CD4-positive, alpha-beta T cell treated with Interleukin-17A for 1 hour (primary cell): ENCODE data around the gene TXN2.
A peak's percentile ranks its signal among the peaks of the same experiment; 100 is the strongest.
"Not testable (repeated sequence)": the region's sequence is repeated elsewhere in the genome, so short reads cannot be mapped to it uniquely, and the experiment has no call there.

Experiments
- DNase-seq: peaks from one replicate; pipeline ENCODE4 v3.0.0-alpha.2; 2020

Gene TXN2

DNA sequence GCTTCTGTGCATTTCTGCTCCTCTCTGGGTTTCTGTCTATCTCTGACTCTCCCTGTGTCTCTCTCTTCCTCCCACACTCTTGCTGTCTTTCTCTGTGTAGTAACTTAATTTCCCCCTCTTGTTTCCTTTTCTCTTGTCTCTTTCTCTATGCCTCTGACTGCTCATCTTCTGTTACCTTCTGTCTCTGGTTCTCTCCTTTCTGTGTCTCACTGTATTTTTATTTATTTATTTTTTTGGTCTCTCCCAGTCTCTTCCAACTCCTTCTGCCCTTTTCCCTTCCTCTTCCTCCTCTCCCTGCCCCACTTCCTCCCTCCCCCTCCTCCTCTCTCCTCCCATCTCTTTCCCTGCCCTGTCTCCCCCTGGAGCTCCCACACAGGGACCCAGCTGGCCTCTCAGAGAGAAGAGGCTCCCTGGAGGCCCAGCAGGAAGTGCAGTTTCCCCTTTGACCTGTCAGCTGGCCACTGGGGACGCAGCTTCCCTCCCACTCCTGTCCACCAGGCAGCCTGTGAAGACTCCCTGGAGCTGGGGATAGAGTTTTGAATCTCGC is 55.4 kb downstream of the TXN2 start:
- DNase-seq = no peak

DNA sequence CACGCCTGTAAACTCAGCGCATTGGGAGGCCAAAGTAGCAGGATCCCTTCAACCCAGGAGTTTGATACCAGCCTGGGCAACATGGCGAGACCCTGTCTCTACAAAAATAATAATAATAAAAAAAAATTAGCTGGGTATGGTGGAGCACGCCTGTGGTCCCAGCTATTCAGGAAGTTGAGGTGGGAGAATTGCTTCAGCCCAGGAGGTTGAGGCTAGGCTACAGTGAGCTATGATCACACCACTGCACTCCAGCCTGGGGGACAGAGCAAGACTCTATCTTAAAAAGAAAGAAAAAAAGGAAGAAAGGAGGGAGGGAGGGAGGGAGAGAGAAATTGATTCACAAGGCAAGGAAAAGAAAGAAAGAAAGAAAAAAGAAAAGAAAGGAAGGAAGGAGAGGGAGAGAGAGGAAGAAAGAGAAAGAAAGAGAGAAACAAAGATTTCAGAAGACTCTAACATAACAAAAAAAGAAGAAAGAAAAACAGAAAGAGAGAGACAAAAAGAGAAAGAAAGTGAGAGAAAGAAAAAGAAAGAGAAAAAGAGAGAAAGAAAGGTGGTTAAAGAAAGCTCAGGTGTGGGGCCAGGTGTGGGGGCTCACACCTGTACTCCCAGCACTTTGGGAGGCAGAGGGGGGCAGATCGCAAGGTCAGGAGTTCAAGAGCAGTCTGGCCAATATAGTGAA is 56.4 kb downstream of the TXN2 start:
- DNase-seq = no peak

DNA sequence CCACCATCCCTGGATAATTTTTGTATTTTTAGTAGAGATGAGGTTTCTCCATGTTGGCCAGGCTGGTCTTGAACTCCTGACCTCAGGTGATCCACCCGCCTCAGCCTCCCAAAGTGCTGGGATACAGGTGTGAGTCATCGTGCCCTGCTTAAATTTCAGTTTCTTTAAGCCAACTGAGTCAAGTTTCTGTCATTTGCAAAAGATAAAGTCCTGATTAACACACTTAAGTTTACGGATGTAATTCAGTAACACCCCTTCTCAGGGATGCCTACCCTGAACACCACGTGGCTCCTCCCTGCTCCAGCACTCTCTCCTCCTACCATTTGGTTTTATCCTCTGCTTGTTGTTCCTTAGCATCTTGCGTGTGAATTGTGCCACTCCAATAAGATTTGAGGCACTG is 57.0 kb downstream of the TXN2 start:
- DNase-seq = not testable (repeated sequence)

DNA sequence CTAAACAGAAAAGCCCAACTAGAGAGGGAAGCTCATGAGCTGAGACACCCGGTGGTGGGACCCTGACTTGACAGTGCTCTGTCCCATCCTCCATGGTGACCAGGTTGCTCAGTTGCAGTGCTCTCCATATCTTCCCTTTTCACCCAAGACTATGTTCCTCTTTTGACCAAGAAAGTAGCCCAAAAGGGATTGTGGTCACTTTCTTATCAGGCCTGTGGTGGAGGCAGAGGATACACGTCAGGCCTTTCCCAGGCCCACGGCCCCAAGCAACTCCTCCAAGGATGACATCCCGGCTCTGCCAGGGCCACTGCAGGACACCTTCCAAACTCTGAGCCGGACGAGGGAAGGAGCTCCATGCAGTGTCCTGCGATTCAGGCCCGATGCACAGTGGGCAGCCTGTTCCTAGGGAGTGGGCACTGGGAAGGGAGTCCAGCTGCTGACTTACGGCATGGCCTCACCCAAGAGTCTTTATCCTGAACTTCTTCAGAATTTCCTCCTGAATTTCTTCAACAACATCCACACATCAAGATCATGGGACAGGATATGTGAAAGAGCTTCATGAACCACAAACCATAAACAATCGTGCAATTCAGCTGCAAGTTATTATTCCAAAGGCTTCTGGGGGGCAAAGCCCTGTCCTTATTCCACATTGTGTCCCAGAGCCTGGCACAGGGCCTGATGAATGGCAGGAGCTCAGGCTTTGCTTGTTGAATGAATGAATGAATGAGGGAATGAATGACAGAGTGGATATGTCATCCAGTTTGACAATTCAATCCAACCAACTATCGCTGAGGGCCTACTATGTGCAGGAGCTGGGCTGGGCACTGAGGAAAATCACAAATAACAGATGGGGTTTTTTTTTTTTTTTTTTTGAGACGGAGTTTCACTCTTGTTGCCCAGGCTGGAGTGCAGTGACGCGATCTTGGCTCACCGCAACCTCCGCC is 57.7 kb downstream of the TXN2 start:
- DNase-seq = no peak

DNA sequence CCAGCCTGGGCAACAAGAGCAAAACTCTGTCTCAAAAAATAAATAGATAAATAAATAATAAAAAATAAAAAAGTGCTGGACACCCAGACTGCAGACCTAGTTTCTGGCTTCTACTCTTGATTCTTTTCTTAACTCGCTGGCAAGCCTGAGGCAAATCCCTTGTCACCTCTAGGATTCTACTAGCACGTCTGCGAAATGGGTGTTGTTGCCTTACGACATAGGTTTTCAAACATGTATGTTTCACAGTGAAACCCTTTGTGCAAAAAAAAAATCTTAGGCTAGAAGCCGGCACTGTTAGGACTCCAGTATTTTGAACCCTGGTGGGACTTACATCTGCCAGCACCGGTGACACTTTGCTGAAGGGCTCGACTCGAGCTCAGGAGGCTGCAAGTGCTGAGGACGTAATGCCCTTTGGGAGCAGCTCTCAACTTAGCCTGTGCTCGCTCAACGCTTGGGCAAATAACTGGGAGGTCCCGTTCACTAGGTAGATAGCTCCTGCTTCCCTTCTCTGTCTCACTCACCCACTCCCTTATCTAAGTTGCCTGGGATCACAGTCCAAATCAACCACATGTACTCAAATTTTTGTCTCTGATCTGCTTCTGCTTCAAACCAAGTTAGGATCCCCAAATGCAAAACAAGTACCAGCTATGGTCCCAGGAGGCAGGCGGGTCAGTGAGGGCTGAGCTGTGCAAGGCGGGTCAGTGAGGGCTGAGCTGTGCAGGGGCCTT is 59.0 kb downstream of the TXN2 start:
- DNase-seq = no peak

DNA sequence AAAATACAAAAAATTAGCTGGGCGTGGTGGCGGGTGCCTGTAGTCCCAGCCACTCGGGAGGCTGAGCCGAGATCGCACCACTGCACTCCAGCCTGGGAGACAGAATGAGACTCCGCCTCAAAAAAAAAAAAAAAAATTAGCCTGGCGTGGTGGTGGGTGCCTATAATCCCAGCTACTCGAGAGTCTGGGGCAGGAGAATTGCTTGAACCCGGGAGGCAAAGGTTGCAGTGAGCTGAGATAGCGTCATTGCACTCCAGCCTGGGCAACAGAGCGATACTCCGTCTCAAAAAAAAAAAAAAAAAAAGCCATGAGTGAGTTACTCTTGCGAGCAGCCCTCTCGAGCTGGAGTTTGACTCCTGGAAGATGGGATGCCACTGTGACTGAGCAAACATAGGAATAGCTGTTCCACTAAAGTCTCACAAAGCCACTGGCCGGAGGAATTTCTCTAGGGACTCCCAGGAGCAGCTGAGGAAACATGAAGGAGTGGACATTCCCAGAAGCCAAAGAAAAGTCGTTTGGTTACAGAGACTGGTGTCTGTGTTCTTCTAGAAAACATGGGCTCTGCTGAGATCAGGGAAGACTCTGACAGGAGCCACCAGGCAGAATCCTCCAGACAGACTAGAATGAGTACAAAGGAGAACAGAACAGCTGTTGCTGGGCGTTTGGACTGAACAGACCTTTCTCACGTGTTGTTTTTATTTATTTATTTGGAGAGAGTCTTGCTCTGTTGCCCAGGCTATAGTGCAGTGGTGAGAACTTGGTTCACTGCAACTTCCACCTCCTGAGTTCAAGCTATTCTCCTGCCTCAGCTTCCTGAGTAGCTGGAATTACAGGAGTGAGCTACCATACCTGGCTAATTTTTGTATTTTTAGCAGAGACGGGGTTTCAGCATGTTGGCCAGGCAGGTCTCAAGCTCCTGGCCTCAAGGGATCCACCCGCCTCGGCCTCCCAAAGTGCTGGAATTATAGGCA is 61.2 kb downstream of the TXN2 start:
- DNase-seq = no peak

DNA sequence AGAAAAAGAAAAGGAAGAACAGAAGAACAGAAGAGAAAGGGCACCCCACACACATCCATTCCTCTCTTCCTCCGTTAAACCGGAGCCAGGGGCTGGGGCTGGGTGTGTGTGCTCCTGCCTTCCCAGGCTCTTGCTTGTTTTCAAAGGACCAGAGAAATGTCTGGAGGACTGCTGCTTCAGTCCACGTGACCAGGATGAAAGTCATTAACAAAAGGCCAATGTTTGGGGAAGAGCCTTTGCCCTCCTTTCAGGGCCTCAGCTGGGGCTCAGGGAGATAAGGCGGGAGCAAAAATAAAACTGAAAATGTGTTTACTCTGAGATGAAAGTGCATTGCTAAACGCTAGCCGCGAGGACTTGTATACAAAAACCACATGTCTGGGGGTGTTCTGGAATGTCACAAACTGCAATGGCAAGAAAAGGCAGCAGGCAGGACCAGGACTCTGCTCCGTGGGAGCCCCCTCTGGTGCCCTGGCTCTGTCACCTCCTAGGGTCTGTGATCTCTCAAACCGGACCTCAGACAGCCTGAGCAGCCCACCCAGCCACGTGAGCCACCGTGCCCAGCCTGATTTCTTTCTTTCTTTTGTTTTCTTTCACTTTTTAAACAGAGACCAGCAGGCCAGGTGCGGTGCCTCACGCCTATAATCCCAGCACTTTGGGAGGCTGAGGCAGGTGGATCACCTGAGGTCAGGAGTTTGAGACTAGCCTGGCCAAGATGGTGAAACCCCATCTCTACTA is 62.1 kb downstream of the TXN2 start:
- DNase-seq = peak; percentile 31

DNA sequence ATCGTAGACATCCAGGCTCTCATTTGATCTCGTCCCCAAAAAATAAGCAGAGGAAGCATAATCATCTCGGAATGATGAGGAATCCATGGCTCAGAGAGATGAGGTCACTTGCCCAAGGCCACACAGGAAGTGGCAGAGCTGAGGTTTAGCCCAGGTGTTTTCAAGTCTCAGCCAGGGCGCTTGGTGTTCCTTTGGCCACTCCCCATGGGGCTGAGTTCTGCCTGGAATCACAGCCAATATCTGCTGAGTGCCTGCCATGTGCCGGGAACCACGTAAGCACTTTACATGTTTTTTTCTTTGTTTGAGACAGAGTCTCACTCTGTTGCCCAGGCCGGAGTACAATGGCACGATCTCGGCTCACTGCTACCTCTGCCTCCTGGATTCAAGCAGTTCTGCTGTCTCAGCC is 64.2 kb downstream of the TXN2 start:
- no peak for DNase-seq
